Activated CD4-positive, CD25-positive, alpha-beta regulatory T cell treated with anti-CD3 and anti-CD28 coated beads, Interleukin-2, amount 50 U/mL, for 16 hours (primary cell): Measurements from ENCODE around the gene KCP.

Experiments
- DNase-seq: peaks from one replicate; pipeline ENCODE4 v3.0.0-alpha.2; 2020; ENCODE audit warnings: low read depth, low spot score

Gene KCP

DNA sequence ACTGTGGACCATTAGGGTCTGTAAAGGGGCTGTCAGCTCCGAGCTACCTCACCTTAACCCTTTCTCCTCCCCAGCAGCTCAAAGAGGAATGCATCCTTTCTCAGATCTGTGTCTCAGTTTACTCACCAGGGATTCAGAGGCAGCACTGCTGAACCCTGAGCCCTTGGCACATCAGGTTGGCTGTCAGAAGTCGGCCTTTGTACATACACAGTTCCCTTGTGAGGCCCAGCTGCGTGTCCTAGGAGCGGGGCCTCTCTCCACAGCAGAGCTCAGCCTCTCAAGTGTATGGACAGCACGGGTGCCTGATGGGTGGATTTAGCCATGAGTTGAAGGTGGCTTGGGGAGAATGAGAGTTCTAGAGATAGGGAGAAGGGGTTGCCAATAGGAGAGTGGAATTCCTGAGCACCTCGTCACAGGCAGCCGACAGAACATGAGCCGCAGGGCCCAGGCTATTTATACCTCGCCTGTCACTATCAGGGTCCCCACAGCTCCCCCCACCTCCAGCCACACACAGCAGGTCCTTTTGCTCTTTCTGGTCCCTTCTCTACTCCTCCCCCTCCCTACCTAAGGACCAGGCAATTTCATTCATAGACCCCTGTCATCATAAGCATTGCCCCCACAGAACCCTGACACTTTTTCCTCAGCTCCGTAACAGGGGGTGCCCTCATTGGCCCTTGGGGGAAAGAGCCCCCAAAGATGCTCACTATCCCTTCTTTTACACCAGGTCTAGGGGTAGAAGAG, 82.4 kb downstream of the KCP start:
- no peak for DNase-seq

DNA sequence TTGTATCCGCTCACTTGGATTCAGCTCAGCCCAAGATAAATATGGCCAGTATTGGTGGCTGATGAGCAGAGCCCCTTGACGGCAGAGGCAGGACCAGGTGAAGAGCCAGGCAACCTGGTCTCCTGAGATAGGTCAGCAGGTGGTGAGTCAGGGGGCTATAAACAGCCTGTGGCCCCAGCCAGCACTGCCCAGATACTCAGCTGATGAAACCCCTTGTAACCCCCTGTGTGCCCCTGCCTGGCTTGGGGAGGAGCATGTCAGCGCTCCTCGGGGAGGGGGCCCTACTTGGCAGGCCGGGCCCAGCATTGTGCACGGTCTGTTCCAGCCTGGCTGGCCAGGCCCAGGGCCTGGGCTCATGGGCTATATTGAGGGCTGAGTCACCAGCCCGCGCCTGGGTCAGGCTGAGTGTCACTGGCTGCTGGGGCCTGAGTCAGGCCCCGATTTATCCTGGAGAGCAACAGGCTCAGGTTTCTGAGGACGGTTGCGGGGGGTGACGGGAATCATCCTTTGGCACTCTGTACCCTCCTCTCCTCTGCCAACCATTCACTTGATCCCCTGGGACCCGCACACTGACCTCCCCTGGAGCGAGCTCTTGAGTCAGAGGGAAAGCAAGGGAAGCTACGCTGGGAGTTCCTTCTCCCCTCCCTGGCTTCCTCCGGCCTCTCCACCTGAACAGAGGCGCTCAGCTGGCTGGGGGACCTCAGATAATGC, 83.1 kb downstream of the KCP start:
- no peak for DNase-seq

GRCh38 chr7:128826916-128827247, 83.6 kb downstream of the KCP start:
- no peak for DNase-seq
